Astrocyte (in vitro differentiated cells and primary cell): ENCODE measurements around the gene C19orf85.

ENCODE experiments used
- CTCF ChIP-seq: IDR thresholded peaks from 2 replicates; pipeline ENCODE4 v1.5.1; 2011; ENCODE audit warnings: low read depth, mild to moderate bottlenecking, inconsistent platforms, low read length, moderate library complexity; ENCODE audit not compliant: insufficient read depth
- EZH2 ChIP-seq: IDR thresholded peaks from 2 replicates; pipeline ENCODE4 v1.6.1; 2012; ENCODE audit warnings: mild to moderate bottlenecking, low read length, inconsistent platforms; ENCODE audit not compliant: insufficient read depth

GRCh38 chr19:55453511-55454260 lies 10.9 kb downstream of the C19orf85 start:
- TF ChIP-seq CTCF (no peak), EZH2 (no peak)
